HepG2 (cell line): ENCODE data around the gene PLA2R1. TPM values are rescaled to one million over a fixed set of nuclear protein-coding genes. Genes with fewer than 3 reads are reported as not detected.
A peak's percentile ranks its signal among the peaks of the same experiment; 100 is the strongest.

ENCODE experiments used
- ARID4A ChIP-seq: sonication (generic); formaldehyde crosslinking; IDR thresholded peaks from 2 replicates; pipeline ENCODE4 v1.5.0; 2020; ENCODE audit warnings: mild to moderate bottlenecking, missing genetic modification reagents, borderline replicate concordance
- CENPX ChIP-seq: sonication (generic); formaldehyde crosslinking; IDR thresholded peaks from 2 replicates; pipeline ENCODE4 v1.9.0; 2021; ENCODE audit warnings: mild to moderate bottlenecking, missing genetic modification reagents, moderate library complexity
- GZF1 ChIP-seq: sonication (generic); formaldehyde crosslinking; IDR thresholded peaks from 2 replicates; pipeline ENCODE4 v1.5.1; 2020; ENCODE audit warnings: mild to moderate bottlenecking, missing genetic modification reagents
- HIVEP1 ChIP-seq: sonication (generic); formaldehyde crosslinking; IDR thresholded peaks from 2 replicates; pipeline ENCODE4 v1.4.0; 2020; ENCODE audit warnings: mild to moderate bottlenecking, missing genetic modification reagents
- KAT8 ChIP-seq: IDR thresholded peaks from 2 replicates; pipeline ENCODE4 v1.6.1; 2016; ENCODE audit warnings: missing genetic modification reagents, missing compliant biosample characterization
- KDM5B ChIP-seq: sonication (generic); formaldehyde crosslinking; IDR thresholded peaks from 2 replicates; pipeline ENCODE4 v1.4.0; 2020; ENCODE audit warnings: missing genetic modification reagents, mild to moderate bottlenecking, borderline replicate concordance
- STAT6 ChIP-seq: sonication (generic); formaldehyde crosslinking; IDR thresholded peaks from 2 replicates; pipeline ENCODE4 v1.4.0; 2020; ENCODE audit warnings: missing genetic modification reagents, mild to moderate bottlenecking, borderline replicate concordance
- TEAD3 ChIP-seq: optimal IDR thresholded peaks from 2 replicates; pipeline ENCODE3; 2016; ENCODE audit warnings: borderline replicate concordance
- XRCC5 ChIP-seq: fragments of 200-400 bp; formaldehyde crosslinking; optimal IDR thresholded peaks from 2 replicates; pipeline ENCODE3; 2017; ENCODE audit warnings: mild to moderate bottlenecking, low read length
- ZFP36 ChIP-seq: fragments of 150-350 bp; IDR thresholded peaks from 2 replicates; pipeline ENCODE4 v1.6.1; 2018; ENCODE audit warnings: borderline replicate concordance, low read length, low read depth; ENCODE audit not compliant: partially characterized antibody
- ZFP37 ChIP-seq: sonication (generic); formaldehyde crosslinking; IDR thresholded peaks from 2 replicates; pipeline ENCODE4 v1.4.0; 2020; ENCODE audit warnings: missing genetic modification reagents, borderline replicate concordance
- ZNF558 ChIP-seq: sonication (generic); formaldehyde crosslinking; IDR thresholded peaks from 2 replicates; pipeline ENCODE4 v1.9.0; 2022; ENCODE audit warnings: mild to moderate bottlenecking, missing genetic modification reagents, borderline replicate concordance
- ZNF589 ChIP-seq: sonication (generic); formaldehyde crosslinking; conservative IDR thresholded peaks from 2 replicates; pipeline ENCODE4 v1.8.0; 2022; ENCODE audit warnings: mild to moderate bottlenecking, moderate library complexity, missing genetic modification reagents
- ZNF720 ChIP-seq: sonication (generic); formaldehyde crosslinking; IDR thresholded peaks from 2 replicates; pipeline ENCODE4 v1.4.0; 2020; ENCODE audit warnings: missing genetic modification reagents
- ZSCAN31 ChIP-seq: sonication (generic); formaldehyde crosslinking; IDR thresholded peaks from 2 replicates; pipeline ENCODE4 v1.5.0; 2020; ENCODE audit warnings: low read depth, mild to moderate bottlenecking, missing genetic modification reagents
- polyA plus RNA-seq, 8 experiments: library from polyadenylated mRNA; depleted of rRNA in 3 of 8; stranded (reverse) in 7 of 8; unstranded in 1 of 8; fragments of >200 nt; fragmentation: Illumina TruSeq in 4 of 8; extraction: Trizol in 4 of 8; gene quantifications; 2 replicates each; pipeline versions ENCODE4 v1.2.1 to v1.2.3, GENCODE V29; 2011 to 2016; ENCODE audit warnings: low read depth in 4 of 8, missing spikeins in 1 of 8, mixed read lengths in 1 of 8; ENCODE audit not compliant: insufficient read depth in 1 of 8
- total RNA-seq, 5 experiments: library from RNA; depleted of rRNA; stranded (reverse); fragments of >200 nt; fragmentation: Illumina TruSeq; extraction: Trizol; gene quantifications; 2 replicates each; pipeline ENCODE4 v1.2.3, GENCODE V29; 2016; ENCODE audit warnings: low read depth in 1 of 5
- TF ChIP-seq, protein P1 (sequence below): sonication (generic); formaldehyde crosslinking; IDR thresholded peaks from 2 replicates; pipeline ENCODE4 v1.5.1; 2020; ENCODE audit warnings: mild to moderate bottlenecking, missing genetic modification reagents, borderline replicate concordance

The PLA2R1 gene
- total and polyA plus RNA-seq, 2 of the 13 experiments (the other 11 are each of a cell fraction or from before 2014, with no cell fraction given), result not detected

DNA sequence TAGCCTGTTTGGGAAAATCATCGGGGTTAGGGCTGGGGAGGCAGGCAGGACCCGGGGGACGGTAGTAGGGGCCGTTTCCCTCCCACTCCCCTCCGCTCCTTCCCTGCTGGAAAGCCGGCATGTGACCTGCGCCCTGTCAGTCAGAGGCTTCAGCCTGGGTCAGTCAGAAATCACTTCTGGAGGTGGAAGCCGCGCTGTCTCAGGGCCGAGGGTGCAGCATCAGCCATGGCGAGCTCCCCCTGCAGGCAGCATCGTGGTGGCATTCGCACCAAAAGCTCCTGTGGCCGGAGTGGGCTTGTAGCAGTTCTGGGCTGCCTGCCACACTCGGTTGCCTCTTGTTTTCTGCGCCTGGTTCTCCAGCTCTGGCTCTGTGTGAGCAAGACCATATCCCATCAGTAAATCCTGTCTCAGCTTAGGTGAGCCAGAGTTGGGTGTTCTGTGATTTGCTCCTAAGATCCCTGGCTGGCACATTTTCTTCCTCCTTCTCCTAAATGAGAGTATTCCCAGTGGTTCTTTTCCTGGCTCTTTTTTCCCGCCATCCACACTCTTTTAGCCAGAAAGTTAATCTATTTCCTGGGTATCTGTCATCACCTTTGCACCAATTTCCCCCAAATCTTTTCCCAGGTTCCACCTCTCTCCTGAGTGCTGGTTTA lies 140.5 kb downstream of the PLA2R1 start (continued):
- no peak for TF ChIP-seq ZNF589 (CRISPR knock-in tag)
- peak; percentile 95 for TF ChIP-seq XRCC5
- TF ChIP-seq ZFP36, result peak; percentile 8
- no peak for TF ChIP-seq ZNF720 (CRISPR knock-in tag)
- no peak for TF ChIP-seq ZSCAN31
- no peak; the same call in 1 of the 2 replicates for TF ChIP-seq ARID4A (CRISPR knock-in tag)
- TF ChIP-seq ZNF558 (CRISPR knock-in tag), result no peak
- TF ChIP-seq KDM5B, result peak; percentile 71
- peak; percentile 26; the same call in 1 of the 2 replicates for TF ChIP-seq KAT8
- TF ChIP-seq CENPX, result no peak
- TF ChIP-seq TEAD3, result peak; percentile 90
- TF ChIP-seq, protein P1, sequence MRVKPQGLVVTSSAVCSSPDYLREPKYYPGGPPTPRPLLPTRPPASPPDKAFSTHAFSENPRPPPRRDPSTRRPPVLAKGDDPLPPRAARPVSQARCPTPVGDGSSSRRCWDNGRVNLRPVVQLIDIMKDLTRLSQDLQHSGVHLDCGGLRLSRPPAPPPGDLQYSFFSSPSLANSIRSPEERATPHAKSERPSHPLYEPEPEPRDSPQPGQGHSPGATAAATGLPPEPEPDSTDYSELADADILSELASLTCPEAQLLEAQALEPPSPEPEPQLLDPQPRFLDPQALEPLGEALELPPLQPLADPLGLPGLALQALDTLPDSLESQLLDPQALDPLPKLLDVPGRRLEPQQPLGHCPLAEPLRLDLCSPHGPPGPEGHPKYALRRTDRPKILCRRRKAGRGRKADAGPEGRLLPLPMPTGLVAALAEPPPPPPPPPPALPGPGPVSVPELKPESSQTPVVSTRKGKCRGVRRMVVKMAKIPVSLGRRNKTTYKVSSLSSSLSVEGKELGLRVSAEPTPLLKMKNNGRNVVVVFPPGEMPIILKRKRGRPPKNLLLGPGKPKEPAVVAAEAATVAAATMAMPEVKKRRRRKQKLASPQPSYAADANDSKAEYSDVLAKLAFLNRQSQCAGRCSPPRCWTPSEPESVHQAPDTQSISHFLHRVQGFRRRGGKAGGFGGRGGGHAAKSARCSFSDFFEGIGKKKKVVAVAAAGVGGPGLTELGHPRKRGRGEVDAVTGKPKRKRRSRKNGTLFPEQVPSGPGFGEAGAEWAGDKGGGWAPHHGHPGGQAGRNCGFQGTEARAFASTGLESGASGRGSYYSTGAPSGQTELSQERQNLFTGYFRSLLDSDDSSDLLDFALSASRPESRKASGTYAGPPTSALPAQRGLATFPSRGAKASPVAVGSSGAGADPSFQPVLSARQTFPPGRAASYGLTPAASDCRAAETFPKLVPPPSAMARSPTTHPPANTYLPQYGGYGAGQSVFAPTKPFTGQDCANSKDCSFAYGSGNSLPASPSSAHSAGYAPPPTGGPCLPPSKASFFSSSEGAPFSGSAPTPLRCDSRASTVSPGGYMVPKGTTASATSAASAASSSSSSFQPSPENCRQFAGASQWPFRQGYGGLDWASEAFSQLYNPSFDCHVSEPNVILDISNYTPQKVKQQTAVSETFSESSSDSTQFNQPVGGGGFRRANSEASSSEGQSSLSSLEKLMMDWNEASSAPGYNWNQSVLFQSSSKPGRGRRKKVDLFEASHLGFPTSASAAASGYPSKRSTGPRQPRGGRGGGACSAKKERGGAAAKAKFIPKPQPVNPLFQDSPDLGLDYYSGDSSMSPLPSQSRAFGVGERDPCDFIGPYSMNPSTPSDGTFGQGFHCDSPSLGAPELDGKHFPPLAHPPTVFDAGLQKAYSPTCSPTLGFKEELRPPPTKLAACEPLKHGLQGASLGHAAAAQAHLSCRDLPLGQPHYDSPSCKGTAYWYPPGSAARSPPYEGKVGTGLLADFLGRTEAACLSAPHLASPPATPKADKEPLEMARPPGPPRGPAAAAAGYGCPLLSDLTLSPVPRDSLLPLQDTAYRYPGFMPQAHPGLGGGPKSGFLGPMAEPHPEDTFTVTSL (CRISPR knock-in tag), result no peak
- no peak for TF ChIP-seq ZFP37 (CRISPR knock-in tag)
- no peak for TF ChIP-seq GZF1 (CRISPR knock-in tag)
- TF ChIP-seq HIVEP1, result 0 out of 2 replicates have a peak, but pooled peaks have one; percentile 59
- TF ChIP-seq STAT6, result no peak
